KMS-11 (cell line): ENCODE data around the gene AQP5.

Source experiments
- H2AFZ ChIP-seq: fragments of 200-600 bp; sonication (generic); 2 replicates; pipeline ENCODE4 v1.6.1; 2016; ENCODE audit warnings: antibody characterized with exemption, mixed run types, low read depth
- H3K27ac ChIP-seq: fragments of 200-600 bp; sonication (generic); 2 replicates; pipeline ENCODE4 v1.6.1; 2016; ENCODE audit warnings: mild to moderate bottlenecking, mixed run types
- H3K27me3 ChIP-seq: fragments of 200-600 bp; sonication (generic); 2 replicates; pipeline ENCODE4 v1.6.1; 2017; ENCODE audit warnings: mild to moderate bottlenecking, low read depth, mixed run types, moderate library complexity; ENCODE audit not compliant: insufficient read depth
- H3K36me3 ChIP-seq: fragments of 200-600 bp; sonication (generic); 2 replicates; pipeline ENCODE4 v1.6.1; 2017; ENCODE audit warnings: mild to moderate bottlenecking, mixed run types; ENCODE audit not compliant: insufficient read depth
- H3K4me1 ChIP-seq: fragments of 200-600 bp; sonication (generic); 2 replicates; pipeline ENCODE4 v1.6.1; 2016; ENCODE audit warnings: mild to moderate bottlenecking, low read depth, mixed run types; ENCODE audit not compliant: poor library complexity, severe bottlenecking
- H3K4me2 ChIP-seq: fragments of 200-600 bp; sonication (generic); 2 replicates; pipeline ENCODE4 v1.7.0; 2016; ENCODE audit warnings: mild to moderate bottlenecking, mixed run types
- H3K4me3 ChIP-seq: fragments of 200-600 bp; sonication (generic); IDR thresholded peaks from 2 replicates; pipeline ENCODE4 v1.6.1; 2017; ENCODE audit warnings: low read depth, low read length, mixed read lengths; ENCODE audit not compliant: insufficient read depth
- H3K79me2 ChIP-seq: fragments of 200-600 bp; sonication (generic); 2 replicates; pipeline ENCODE4 v1.6.1; 2016; ENCODE audit warnings: low read depth, mixed run types; ENCODE audit not compliant: insufficient read depth
- H3K9ac ChIP-seq: fragments of 200-600 bp; sonication (generic); 2 replicates; pipeline ENCODE4 v1.6.1; 2016; ENCODE audit warnings: mild to moderate bottlenecking, mixed run types
- H4K20me1 ChIP-seq: fragments of 200-600 bp; sonication (generic); 2 replicates; pipeline ENCODE4 v1.6.1; 2016; ENCODE audit warnings: mild to moderate bottlenecking, mixed run types; ENCODE audit not compliant: insufficient read depth
- TF ChIP-seq, protein P1 (sequence below): fragments of 200-600 bp; sonication (generic); conservative IDR thresholded peaks from 2 replicates; pipeline ENCODE4 v1.6.1; 2017; ENCODE audit warnings: low read depth, mild to moderate bottlenecking, antibody characterized with exemption, low read length, moderate library complexity, mixed read lengths

The AQP5 gene

DNA sequence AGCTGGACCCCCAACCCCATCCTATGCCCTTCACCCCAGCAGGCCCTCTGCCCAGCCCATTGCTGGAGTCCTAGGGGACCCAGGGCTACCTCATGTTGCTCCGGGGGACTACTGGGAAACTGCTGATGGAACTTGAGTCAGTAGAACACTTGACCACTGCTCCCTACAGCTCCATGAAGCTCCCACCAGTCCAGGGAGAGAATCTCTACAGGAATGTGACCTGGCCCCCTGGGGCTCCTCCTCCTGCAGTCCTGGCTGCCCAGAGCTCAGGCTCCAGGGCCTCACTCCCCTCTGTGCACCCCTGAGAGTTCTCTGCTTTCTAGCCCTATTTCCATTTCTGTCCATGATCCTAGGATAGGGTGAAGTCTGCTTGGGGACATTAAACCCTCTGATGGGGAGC lies 22.0 kb upstream of the AQP5 start:
- Histone ChIP-seq H3K27me3 (no peaks in the 10 kb centered on the region), H3K9ac (no peak overlapping the region), H3K79me2 (no peaks in the 10 kb centered on the region), H3K4me1 (peaks cover 7% of the 10 kb centered on the region), H3K4me3 (no peak overlapping the region), H3K4me2 (no peak overlapping the region), H3K36me3 (no peaks in the 10 kb centered on the region), H4K20me1 (no peaks in the 10 kb centered on the region), H2AFZ (no peak overlapping the region), H3K27ac (no peak overlapping the region)
- TF ChIP-seq, protein P1, sequence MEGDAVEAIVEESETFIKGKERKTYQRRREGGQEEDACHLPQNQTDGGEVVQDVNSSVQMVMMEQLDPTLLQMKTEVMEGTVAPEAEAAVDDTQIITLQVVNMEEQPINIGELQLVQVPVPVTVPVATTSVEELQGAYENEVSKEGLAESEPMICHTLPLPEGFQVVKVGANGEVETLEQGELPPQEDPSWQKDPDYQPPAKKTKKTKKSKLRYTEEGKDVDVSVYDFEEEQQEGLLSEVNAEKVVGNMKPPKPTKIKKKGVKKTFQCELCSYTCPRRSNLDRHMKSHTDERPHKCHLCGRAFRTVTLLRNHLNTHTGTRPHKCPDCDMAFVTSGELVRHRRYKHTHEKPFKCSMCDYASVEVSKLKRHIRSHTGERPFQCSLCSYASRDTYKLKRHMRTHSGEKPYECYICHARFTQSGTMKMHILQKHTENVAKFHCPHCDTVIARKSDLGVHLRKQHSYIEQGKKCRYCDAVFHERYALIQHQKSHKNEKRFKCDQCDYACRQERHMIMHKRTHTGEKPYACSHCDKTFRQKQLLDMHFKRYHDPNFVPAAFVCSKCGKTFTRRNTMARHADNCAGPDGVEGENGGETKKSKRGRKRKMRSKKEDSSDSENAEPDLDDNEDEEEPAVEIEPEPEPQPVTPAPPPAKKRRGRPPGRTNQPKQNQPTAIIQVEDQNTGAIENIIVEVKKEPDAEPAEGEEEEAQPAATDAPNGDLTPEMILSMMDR: no peak

DNA sequence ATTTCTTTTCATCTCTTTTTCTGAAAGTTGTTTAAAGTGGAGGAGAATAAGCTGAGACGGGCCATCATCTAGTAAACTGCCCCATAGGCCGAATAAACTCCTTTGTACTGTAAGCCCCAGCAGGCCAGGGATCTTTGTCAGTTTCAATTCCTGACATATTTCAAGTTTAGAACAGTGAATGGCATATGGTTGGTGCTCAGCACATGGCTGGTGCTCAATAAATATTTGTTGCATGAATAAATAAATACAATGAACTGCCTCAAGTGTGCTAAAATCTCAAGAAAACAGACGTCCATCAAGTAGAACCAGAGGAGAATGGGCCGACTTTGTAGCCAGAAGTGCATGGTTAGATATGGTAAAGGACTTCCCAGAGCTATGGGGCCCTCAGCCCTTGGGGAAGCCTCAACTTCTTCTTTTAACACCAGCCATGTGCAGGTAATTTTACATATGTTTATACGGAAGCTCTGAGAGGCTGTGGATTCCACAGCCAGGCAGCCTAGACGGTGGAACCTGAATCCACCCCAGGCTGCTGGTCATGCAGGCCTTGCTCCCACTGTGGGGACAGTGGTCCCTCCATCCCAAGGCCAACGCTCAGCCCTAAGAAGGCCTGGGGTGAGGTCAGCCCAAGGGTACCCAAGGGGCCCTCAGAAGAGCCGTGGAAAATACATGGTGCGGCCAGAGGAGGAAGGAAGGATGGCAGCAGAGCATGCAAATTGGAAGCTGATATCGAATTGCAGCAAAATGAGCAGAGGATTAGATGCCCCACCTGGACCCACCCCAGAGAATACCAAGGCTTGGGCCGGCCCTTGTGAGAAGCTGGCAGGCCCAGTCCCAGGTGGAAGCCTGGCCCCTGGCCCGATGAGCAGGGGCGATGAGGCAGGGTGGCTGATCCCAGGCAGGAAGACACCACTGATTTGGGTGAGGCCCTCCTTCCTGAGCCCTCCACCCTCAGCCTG lies 19.8 kb upstream of the AQP5 start:
- H3K27ac ChIP-seq: no peak overlapping the region
- H3K27me3 ChIP-seq: no peaks in the 10 kb centered on the region
- no peak overlapping the region for H2AFZ ChIP-seq
- H3K4me1 ChIP-seq: peaks cover 4% of the 10 kb centered on the region
- H3K79me2 ChIP-seq: no peaks in the 10 kb centered on the region
- no peak overlapping the region for H3K9ac ChIP-seq
- TF ChIP-seq, protein P1: no peak
- no peak overlapping the region for H3K4me2 ChIP-seq
- H4K20me1 ChIP-seq: no peaks in the 10 kb centered on the region
- H3K4me3 ChIP-seq: no peak overlapping the region
- H3K36me3 ChIP-seq: no peaks in the 10 kb centered on the region

DNA sequence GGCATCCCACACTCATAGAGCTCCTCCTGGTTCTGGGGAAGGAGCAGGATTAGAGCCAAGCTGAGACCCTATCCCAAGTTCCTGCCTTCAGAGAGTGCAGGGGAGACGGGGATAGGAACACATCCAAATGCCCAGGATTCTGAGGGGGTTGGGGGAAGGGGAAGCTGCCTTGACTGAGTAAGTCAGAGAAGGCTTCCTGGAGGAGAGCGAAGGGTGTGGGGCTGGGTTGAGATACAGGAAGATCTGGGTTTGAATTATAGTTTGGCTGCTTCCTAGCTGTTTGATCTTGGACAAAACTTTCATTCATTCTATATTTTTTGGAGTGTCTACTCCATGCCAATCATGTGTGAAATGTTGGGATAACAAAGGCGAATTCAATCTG lies 19.2 kb upstream of the AQP5 start:
- Histone ChIP-seq H3K4me3 (no peak overlapping the region), H3K4me2 (no peak overlapping the region), H3K9ac (no peak overlapping the region), H3K27me3 (no peaks in the 10 kb centered on the region), H2AFZ (no peak overlapping the region), H3K27ac (no peak overlapping the region), H3K36me3 (no peaks in the 10 kb centered on the region), H3K4me1 (peaks cover 4% of the 10 kb centered on the region), H3K79me2 (no peaks in the 10 kb centered on the region), H4K20me1 (no peaks in the 10 kb centered on the region)
- TF ChIP-seq, protein P1: no peak

DNA sequence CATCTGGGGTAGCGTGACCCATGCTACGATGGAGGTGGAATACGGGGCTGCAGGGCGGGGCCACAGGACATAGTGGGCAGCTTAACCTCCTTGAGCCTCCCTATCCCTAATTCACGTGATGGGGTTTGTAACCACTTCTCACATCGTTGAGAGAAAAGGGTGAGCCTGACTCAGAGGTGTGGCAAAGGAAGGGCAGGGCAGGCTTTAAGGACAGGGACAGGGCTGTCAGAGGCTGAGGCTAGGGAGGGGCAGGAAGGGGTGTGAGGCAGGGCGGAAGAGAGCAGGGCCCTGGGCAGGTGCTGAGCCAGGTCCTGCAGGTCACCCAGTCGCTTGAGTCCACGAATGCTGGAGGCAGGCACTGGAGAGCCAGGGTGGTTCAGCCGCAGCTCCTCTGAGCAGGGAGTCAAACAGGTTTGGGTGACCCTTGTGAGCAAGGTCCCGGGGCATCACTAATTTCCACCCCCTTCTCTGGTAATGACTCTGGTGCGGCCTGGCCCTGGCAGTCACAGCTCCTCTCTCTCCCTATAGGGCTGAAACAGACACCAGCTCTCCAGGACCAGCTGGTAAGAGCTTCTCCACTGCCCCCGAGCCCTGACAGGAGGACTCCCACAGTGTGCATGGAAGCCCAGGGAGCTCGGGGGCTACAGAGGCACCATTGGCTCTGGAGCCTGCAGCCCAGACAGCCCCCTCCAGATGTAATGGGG lies 18.6 kb upstream of the AQP5 start:
- H3K36me3 ChIP-seq: no peaks in the 10 kb centered on the region
- no peak overlapping the region for H3K27ac ChIP-seq
- TF ChIP-seq, protein P1: no peak
- no peak overlapping the region for H3K4me3 ChIP-seq
- no peak overlapping the region for H3K9ac ChIP-seq
- H3K4me1 ChIP-seq: peaks cover 4% of the 10 kb centered on the region
- no peaks in the 10 kb centered on the region for H3K27me3 ChIP-seq
- H3K79me2 ChIP-seq: no peaks in the 10 kb centered on the region
- H4K20me1 ChIP-seq: no peaks in the 10 kb centered on the region
- H2AFZ ChIP-seq: no peak overlapping the region
- no peak overlapping the region for H3K4me2 ChIP-seq
